ENCODE results near the gene CCDC90B.

GRCh38 chr11:83287631-83288030 lies 1.5 kb upstream of the CCDC90B start:
- TF ChIP-seq, protein P1, sequence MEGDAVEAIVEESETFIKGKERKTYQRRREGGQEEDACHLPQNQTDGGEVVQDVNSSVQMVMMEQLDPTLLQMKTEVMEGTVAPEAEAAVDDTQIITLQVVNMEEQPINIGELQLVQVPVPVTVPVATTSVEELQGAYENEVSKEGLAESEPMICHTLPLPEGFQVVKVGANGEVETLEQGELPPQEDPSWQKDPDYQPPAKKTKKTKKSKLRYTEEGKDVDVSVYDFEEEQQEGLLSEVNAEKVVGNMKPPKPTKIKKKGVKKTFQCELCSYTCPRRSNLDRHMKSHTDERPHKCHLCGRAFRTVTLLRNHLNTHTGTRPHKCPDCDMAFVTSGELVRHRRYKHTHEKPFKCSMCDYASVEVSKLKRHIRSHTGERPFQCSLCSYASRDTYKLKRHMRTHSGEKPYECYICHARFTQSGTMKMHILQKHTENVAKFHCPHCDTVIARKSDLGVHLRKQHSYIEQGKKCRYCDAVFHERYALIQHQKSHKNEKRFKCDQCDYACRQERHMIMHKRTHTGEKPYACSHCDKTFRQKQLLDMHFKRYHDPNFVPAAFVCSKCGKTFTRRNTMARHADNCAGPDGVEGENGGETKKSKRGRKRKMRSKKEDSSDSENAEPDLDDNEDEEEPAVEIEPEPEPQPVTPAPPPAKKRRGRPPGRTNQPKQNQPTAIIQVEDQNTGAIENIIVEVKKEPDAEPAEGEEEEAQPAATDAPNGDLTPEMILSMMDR (IDR thresholded peaks at IDR 0.05; ENCODE audit: extremely low read depth in 1 of 2, insufficient read depth in 1 of 2, low read depth in 1 of 2, low read length in 2 of 2) = no peak
- TF ChIP-seq EZH2 (IDR thresholded peaks at IDR 0.05; ENCODE audit: borderline replicate concordance, low read depth, low read length, severe bottlenecking) = no peak
- no peak for TF ChIP-seq POLR2A (IDR thresholded peaks at IDR 0.05; ENCODE audit: low read depth, low read length)
- no peak for TF ChIP-seq POLR2AphosphoS5 (IDR thresholded peaks at IDR 0.05; ENCODE audit: insufficient read depth, low read depth, low read length)
- no peak for TF ChIP-seq GATA2 (IDR thresholded peaks at IDR 0.05; ENCODE audit: insufficient read depth, insufficient read length, low read depth, low read length)
- no peak for TF ChIP-seq FOS (IDR thresholded peaks at IDR 0.05; ENCODE audit: borderline replicate concordance, insufficient read depth, low read length)
- TF ChIP-seq, protein P2, sequence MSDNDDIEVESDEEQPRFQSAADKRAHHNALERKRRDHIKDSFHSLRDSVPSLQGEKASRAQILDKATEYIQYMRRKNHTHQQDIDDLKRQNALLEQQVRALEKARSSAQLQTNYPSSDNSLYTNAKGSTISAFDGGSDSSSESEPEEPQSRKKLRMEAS (IDR thresholded peaks at IDR 0.05; ENCODE audit: insufficient read depth, insufficient read length) = no peak
- no peak for TF ChIP-seq JUN (IDR thresholded peaks at IDR 0.05; ENCODE audit: borderline replicate concordance, insufficient read depth, insufficient read length, low read depth)
- TF ChIP-seq MYC (IDR thresholded peaks at IDR 0.05; ENCODE audit: low read depth, low read length) = no peak
